H4 (cell line): ENCODE results near the gene ATAT1. TPM values are rescaled to one million over a fixed set of nuclear protein-coding genes. Genes with fewer than 3 reads are reported as not detected.
A peak's percentile ranks its signal among the peaks of the same experiment; 100 is the strongest.

Experiments
- DNase-seq: peaks from one replicate; pipeline ENCODE4 v3.0.0-alpha.2; 2015; ENCODE audit warnings: low spot score
- total RNA-seq: library from RNA; depleted of rRNA; stranded (reverse); fragments of >200 nt; shearing (Covaris generic); gene quantifications from 2 replicates; pipeline ENCODE4 v1.2.3, GENCODE V29; 2014

Gene ATAT1
- total RNA-seq, 1 experiment from 2014 or later = 7.0 TPM

GRCh38 chr6:30613251-30614043 lies 13.2 kb upstream of the ATAT1 start:
- DNase-seq = no peak

- no peak for DNase-seq
Observed at GRCh38 chr6:30614044-30614842, 12.4 kb upstream of the ATAT1 start.

DNA sequence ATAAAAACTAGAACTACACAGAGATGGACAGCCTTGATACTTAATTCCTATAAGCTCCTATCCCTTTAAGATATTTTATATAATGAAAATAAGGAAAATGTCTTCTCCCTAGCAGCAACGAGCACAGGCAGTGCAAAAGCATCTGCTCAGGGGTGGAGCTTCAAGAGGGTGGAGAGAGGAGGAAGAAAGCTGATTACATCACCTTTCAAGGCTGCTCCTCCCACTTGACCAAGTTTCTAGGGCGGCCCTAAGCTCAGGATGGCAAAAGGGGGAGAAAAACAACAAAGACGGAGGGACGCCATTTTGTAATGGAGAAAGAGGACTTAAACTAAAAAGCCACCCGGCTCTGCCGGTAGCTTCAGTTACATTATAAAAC lies 11.8 kb upstream of the ATAT1 start:
- DNase-seq = peak; percentile 98

GRCh38 chr6:30615219-30615957 lies 11.3 kb upstream of the ATAT1 start:
- DNase-seq = peak; percentile 85

DNA sequence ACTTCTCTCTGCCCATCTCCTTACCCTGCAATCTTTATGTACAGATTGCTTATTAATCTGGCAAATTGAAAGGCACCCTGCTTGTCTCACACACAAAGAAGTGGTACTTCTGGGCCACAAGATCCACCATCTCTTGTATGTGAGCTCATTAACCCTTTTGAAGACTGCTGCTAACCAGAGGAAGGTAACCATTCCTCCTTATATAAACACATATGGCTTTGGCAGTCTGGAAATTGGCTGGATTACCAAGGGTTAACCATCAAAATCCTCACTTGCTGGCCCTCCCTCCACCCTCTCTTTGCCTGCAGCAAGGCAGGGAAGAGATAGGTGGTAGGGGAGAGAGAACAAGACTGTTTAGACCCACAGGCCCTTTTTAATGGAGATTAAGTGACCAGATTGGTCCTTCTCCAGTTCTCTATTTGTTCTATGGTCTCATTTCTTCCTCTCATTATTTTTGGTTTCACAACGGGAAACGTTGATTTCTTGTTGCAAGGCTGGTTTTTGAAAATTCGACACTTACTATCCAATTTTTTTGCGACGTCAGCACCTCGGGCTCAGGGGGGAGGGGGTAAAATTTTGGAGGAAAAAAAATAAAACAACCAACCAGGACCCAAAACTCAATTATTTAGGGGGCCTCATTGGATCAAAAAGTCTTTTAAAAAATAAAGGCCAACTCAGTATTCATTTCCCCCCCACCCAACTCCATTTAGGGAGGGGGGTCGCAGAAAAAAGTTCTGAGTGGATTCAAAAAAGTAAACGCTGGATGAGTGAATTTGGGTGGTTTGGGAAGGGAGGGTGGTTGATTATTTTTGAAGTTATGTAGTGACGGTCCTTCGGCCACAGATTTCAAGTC lies 10.5 kb upstream of the ATAT1 start:
- peak; percentile 54 for DNase-seq

- DNase-seq = peak; percentile 100
Observed at GRCh38 chr6:30616811-30617564, 9.7 kb upstream of the ATAT1 start, which contains the start of gene PPP1R10. Gene PPP1R10, minus strand, starts transcription at chr6:30617243. Its CDS starts 7,299 bp downstream, at chr6:30609944.

DNA sequence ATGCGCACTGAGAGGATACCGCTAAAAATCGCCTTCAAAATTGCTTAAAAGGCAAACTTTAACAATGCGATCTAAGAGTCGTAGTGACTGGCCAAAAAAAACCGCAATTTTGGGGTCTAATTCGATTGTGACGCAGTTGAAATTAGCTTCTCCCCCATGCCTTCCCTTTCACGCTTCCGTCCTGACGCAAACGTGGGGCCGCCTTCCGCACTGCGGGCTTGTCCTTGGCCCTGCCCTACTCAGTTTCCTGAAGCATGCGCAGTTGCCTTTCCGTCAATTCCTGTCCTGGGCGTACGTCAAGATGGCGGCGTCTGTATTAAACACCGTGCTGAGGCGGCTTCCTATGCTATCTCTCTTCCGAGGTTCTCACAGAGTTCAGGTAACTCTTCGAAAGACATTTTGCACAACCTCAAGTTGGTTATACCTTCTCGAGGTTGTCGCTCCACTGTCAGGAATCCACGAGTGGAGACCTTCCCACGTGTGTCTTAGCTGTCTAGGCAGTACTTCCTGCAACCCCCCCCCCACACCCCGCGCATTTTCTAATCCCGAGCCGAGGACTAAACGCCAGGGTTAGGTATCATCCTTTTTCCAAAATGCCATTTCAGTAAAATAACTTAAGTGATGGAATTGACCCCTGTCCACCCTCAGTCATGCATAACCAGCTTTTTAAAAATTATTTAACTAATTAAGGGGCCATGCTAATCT lies 9.0 kb upstream of the ATAT1 start, which contains the start of gene MRPS18B:
Gene MRPS18B, plus strand, starts transcription at position 276 of the 705 bp plus-strand sequence. Its CDS starts 26 bp downstream, at position 302.
- DNase-seq = peak; percentile 98

DNA sequence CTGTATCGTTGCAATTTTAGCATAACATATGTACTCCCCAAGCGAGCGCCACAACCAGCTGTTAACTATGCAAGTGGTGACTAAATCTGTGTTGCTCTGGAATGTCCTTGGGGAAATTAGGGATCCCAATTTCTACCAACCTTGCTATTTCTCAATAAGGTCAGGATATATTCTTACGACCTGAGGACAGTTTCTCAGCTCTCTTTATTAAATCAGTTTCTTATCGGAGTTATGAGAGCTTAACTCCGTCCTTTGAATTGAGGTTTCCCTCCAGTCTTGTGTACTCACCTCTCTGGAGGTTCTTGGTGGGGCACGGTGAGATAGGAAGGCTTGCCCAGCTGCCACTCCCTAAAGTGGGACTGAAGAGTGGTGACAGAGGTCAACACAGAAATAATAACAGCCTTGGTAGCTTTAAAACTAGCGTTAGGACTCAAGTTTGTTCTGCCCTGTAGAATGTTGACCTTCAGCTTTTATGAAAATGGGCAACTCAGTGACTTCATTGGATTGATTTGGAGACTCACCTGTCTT lies 8.3 kb upstream of the ATAT1 start:
- DNase-seq = no peak

GRCh38 chr6:30619561-30619960 lies 7.1 kb upstream of the ATAT1 start:
- no peak for DNase-seq

GRCh38 chr6:30625511-30625910 lies 1.2 kb upstream of the ATAT1 start:
- no peak for DNase-seq

- no peak for DNase-seq
Observed at GRCh38 chr6:30635834-30636233, 9.2 kb downstream of the ATAT1 start.

- DNase-seq = no peak
Observed at GRCh38 chr6:30640481-30640880, 13.8 kb downstream of the ATAT1 start.

DNA sequence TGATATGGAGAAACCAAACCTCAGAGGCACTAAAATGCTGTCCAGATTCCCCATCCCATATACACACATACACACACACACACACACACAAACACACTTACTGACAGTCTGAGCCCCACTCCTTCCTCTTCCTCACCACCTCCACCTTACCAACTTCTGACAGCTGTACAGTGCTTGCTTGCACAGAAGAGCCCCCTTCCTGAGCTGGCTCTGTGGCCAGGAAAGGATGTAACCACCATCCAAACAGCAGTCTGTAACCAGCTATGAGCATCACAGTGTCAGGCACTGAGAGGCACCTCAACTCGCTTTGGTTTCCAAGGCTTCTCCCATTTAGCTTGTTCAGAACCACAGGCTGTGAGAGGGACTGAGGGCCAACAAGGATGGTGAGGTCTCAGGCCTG lies 14.4 kb downstream of the ATAT1 start:
- no peak for DNase-seq

DNA sequence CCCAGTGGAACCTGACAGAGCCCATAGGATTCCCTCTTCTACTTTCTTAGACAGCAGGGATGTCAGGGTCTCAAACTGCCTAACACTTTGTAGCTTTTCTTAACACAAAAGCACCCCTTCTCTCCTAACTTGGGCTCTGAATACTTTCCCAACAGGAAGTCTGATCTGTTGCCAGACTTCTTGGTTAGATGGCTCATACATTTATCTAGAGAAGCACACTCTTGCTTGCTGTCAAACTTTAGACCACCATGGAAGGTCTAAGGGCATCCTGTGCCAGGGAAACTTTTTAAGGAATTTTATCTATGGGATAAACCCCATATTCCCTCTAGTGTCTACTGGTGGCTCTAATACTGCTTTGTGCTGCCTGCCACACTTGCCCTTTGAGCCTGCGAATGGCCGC lies 17.0 kb downstream of the ATAT1 start:
- DNase-seq = no peak

DNA sequence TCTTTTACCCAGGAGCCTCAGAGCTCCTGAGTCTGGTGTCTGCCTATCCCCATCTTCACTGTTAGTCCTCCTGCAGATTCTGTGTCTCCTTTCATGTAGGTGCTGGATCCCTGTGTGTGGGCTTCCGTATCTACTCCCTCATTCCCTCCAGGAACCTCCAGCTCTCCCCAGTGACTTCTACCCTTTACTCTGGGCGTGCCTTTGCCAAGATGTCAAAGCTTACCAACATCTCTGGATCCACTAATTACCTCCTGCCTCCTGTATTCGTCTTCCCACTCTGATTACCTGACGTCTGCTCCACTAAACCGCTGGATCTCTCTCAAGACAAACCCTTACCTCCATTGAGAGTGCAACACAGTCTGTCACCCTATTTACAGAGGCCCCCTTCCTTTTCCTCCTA lies 18.1 kb downstream of the ATAT1 start:
- DNase-seq = no peak

GRCh38 chr6:30645989-30646388 lies 19.3 kb downstream of the ATAT1 start:
- DNase-seq = no peak

DNA sequence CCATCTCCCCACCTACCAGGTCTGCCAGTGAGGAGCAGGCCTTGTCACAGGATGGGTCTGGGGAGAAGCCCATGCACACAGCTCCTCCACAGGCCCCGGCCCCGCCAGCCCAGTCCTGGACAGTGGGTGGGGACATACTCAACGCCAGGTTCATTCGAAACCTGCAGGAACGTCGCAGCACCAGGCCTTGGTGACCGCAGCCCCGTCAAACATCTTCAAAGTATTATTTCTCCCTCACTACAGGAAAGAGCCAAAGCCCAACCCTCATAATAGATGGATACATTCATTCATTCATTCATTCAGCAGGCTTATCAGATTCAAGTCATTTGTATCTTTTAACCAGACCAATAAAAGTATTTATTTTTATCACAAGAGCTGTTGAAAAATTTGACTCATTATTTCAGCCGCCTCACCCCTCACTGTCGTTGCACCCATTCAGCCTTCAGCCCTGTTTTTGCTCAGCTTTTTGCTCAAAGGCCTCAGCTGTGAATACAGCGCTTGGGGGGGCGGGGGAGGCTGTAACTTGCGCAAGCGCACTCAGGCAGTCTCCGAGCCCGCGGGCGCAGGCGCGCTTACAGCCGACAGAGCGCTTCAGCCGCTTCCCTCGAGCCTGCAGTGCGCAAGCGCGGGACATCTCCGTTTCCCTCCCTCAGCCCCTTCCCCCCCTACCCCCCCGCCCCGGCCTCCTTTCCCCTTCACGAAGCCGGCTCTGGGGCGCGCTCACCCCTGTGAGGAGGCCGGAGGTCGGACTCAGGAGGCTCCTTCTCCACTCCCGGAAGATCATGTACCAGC lies 20.0 kb downstream of the ATAT1 start, which contains the start of gene C6orf136:
Gene C6orf136, plus strand, starts transcription at position 684 of the 792 bp plus-strand sequence. Its CDS starts 99 bp downstream, at position 783.
- peak; percentile 91 for DNase-seq
